ENCODE data around the gene GRIK1.

DNA sequence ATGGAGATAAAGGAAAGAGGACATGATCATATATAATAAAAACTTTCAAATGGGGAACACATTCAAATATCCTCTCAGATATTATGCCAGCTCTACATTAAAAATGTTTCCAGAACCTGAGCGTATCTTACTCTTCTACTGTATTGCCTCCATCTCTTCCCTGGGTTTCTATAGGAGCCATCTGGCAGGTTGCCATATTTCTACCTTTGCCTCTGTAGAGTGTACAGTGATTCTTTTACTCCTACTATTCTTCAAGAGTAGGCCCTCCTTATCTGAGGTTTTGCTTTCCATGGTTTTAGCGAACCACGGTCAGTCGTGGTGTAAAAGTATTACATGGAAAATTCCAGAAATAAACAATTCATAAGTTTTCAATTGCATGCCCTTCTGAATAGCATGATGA is 259.5 kb downstream of the GRIK1 start:
- no peak for TF ChIP-seq EZH2 (IDR thresholded peaks at IDR 0.05; ENCODE audit: insufficient read depth, poor library complexity, severe bottlenecking)
- TF ChIP-seq EZH2phosphoT487 (IDR thresholded peaks at IDR 0.05; ENCODE audit: insufficient read depth, low read depth): no peak
